GM19455 (cell line): ENCODE results near the gene ESRP2.
A peak's percentile ranks its signal among the peaks of the same experiment; 100 is the strongest.

Experiments used
- ATAC-seq: cut with Tn5 transposase; IDR thresholded peaks from one replicate; pipeline ENCODE4 v1.9.1; 2021; ENCODE audit not compliant: unreplicated experiment

Gene ESRP2

DNA sequence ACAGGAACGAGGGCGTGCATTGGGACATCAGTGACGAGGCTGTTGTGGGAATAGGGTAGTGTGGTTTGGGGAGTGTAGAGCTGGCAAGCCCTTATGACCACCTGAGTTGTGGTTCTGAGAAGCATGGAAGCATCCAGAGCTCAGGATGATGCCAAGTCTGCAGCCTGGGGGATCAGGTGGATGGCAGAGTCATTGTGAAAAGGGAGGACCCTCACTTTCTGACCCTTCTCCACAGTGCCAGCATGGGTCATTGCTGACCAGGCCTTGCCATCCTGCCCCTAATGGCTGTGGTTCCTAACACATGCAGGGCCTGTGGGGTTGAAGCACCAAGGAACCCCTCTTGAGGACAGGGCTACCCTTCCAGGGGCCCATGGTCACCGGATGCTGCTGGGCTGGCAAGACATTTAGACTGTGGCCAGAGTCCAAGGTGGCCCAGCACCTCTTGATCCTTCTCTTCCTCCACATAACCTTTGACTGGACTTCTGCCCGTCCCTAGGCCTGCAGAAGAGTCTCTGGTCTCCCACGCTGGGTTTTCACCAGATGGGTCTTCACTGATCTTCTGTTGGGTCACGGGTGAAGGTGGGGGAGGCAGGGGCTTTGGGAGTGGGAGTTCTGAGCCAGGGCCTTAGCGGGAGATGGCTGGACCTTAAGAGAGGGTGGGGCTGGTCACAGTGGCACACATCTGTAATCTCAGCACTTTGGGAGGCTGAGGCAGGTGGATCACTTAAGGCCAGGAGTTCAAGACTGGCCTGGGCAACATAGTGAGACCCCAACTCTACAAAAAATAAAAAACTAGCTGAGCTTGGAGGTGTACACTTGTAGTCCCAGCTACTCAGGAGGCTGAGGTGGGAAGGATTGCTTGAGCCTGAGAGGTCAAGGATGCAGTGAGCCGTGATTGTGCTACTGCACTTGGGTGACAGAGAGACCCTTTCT, 7.3 kb upstream of the ESRP2 start:
- ATAC-seq, result no peak

- ATAC-seq, result no peak
Measured at GRCh38 chr16:68242085-68242484, 6.2 kb upstream of the ESRP2 start.

DNA sequence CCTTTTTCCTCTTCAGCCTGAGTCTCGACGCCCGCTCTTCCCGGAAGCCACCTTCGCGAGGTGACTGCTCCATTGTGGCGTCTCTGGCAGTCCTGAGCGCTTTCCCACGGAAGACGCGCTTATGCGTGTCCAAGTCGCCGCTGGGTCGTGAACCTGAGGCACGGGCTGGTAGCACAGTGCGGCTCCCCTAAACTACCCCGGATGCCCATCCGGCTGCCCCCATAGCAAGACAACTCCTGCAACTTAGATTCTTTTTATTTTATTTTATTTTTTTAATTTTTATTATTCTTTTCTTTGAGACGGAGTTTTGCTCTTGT, 2.1 kb upstream of the ESRP2 start:
- ATAC-seq, result peak; percentile 26

DNA sequence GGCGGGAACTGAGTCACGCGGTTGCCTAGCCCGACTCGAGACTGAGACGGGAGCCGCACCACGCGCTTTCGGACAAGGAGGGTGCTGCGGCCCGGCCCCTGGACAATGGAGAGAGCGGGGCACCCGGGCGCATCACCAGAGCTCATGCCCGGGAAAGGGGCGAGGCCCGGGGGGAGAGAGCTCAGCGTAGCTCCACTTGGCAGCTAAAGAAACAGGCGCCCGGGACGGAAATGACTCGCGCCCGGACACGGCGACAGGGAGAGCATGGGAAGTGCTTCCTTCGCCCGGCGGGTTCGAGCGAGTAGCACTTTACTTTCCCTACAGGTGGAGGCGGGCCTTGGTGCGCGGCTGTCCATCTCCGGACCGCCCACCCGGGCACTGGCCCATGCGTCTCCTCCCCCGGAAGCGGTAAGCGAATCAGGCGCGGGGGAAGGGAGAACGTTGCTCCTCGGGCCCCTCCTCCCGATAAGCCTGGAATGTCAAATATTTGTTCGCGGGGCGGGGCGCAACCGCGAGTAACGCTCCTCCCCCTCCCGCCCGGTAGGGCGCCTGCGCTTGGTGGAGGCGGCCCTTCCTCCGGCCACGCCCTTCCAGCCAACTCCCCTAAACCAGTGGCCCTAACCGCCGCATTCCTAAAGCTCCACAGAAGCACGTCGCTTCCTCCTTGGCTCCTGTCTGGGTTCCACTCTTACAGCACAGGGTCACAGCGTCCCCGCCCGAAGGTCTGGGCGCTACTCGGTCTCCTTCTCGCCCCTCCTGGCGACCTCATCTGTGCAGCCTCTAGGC, 1.5 kb upstream of the ESRP2 start:
- ATAC-seq, result peak; percentile 81

DNA sequence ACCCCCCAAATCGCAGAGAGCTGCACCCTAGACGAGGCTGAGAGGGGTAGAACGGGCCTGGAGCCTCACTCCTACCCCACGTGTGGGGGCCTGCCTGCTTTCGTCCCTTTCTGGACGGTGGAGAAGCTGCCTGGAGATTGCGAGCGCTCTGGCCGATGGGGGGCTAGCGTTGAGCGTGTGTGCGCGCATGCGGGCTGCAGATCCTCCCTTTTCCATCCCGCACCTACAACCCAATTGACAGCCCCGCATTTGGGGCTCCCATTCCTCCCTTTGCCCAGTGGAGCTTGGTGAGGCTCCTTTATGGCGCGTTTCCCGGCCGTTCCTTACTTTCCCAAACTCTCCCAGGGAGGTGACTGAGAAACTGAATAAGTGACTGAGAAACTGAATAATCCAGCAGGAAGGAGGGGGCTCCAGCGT, 907 bp upstream of the ESRP2 start:
- no peak for ATAC-seq

DNA sequence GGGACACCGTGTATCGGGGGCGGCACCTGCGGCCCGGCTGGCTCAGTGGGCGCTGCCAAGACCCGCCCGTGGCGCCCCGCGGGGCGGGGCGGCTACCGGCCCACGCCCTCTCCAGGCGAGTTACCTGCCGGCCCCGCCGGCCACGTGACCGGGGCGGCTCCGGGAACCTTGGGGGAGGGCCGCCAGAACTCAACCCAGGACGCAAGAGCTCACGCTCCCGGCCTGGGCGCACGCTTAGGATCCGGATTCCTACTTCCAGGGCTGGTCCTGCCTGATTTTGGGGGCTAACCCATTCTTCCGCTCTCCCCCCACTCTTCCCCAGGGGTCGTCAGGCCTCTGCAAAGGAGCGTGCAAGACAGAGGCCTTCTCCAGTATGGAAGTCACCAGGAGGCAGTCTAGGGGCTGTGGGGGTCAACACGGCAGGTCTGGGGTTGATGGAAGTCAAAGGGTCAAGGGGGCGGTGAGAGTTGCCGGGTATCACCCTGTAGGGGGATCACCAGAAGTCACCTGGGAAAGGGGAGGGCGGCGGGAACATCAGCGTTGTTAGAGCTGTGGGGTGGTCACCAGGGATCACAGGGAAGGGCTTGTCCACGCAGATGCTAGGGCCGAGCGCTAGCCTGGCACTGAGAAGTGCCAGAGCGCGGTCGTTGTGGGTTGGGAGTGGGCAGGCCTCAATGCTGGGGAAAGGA, 354 bp upstream of the ESRP2 start:
- ATAC-seq, result no peak

- no peak for ATAC-seq
Measured at GRCh38 chr16:68235108-68235886, 630 bp downstream of the ESRP2 start.

- ATAC-seq, result no peak
Measured at GRCh38 chr16:68234188-68235107, 1.5 kb downstream of the ESRP2 start.

GRCh38 chr16:68233835-68234187, 2.1 kb downstream of the ESRP2 start:
- no peak for ATAC-seq

DNA sequence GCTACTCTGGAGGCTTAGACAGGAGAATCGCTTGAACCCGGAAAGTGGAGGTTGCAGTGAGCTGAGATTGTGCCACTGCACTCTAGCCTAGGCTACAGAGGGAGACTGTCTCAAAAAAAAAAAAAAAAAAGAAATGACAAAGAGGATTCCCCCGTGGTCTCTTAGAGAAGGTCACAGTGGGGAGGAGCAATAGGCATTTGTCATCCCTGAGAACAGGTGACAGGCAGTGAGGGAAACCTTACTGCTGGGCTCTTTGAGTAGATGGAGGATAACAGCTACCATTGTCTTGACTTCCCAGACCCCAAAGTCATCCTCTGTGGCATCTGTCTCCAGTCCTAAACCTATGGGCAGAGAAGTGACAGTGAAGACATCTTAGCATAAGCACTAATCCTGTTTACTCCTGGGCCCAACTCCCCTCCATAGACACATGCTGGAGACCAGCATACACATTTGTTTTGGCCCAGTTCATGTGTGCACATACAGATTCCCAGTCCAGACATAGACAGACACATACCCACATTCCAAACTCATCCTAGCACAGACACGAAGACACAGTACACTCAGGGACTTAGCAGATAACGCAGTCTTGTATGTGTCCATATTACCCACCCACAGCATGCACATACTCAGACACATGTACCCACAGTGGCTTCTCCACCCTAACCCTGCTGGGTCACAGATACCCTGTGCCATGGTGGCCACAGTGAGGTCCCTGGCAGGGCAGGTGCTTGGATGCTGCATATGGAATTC, 2.7 kb downstream of the ESRP2 start:
- no peak for ATAC-seq

GRCh38 chr16:68232335-68232734, 3.6 kb downstream of the ESRP2 start:
- ATAC-seq, result no peak

DNA sequence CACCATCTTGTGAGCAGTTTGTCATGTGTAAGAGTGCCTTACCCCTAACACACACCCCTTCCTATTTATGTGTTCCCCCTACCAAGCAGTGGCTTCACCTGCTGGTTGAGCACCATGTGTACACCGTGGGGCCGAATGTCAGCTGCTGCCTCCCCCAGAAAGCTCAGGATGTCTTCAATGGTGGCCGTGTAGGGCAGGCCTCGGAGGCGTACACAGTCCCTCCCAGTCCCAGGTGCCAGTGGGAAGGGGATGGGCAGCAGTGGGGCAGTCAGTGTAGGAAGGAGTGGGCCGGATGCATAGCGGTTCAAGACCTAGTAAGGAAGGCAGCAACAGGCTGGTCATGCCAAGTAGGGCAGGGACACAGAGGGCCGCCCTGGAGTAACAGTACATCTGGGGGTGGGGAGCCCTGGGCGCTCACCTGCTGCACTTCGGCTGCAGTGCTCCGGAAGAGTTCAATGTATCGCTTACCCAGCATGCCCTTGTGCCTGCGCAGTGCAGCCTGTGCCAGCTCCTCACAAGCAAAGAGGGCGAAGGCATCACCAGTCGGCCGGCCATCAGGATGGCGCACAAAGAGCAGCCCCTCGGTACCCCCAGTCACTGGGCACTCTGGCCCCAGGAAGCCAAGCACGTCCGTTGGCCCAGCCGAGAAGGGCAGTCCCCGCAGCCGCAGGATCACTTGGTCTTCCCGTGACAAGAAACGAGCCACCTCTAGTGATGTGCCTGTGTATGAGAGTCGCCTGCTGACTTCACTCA, 4.4 kb downstream of the ESRP2 start:
- ATAC-seq, result no peak

- no peak for ATAC-seq
Measured at GRCh38 chr16:68230956-68231355, 5.0 kb downstream of the ESRP2 start.

GRCh38 chr16:68230176-68230571, 5.8 kb downstream of the ESRP2 start:
- no peak for ATAC-seq

DNA sequence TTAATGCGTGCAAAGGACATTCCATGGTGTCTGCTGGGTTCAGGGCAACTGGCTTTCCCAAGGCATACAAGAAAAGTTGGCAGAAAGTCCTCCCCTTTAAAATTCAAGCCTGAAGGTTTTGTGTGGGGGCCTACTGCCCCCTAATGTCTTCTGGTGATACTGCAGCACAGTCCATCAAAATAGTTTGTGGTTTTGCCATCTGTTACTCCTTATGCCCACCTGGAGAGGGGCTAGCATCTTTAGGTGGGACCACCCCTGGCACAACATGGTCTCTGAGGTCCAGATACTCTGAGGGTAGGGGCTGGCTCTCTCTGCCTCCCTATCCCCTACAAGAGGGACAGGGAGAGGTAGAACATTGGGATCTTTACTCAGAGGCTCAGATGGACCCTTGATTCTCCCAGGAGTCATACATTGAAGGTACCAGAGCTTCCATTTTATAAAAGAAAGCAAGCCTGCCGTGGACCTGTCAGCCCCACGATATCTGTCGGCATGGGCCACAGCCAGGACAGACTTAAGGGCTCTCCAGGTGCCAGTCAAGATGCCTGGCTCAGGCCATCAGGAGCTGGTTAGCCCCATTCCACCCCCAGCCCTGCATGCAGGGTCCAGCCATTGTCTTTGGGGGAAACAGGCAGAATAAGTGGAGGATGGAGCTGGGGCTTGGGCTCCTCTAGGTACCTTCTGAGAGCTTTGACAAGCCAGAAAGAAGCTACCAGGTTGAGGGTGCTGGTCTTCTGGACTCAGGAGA, 6.3 kb downstream of the ESRP2 start:
- ATAC-seq, result no peak

- no peak for ATAC-seq
Measured at GRCh38 chr16:68228652-68229051, 7.3 kb downstream of the ESRP2 start.

GRCh38 chr16:68227850-68228553, 7.9 kb downstream of the ESRP2 start:
- ATAC-seq, result no peak
